Activated CD4-positive, CD25-positive, alpha-beta regulatory T cell treated with anti-CD3 and anti-CD28 coated beads, Interleukin-2, amount 50 U/mL, for 72 hours (primary cell): ENCODE measurements around the gene NBEA.

Experiments
- DNase-seq: peaks from one replicate; pipeline ENCODE4 v3.0.0; 2021

NBEA gene

GRCh38 chr13:35524171-35524570, 582.1 kb downstream of the NBEA start:
- no peak for DNase-seq

GRCh38 chr13:35526577-35526976, 584.5 kb downstream of the NBEA start:
- no peak for DNase-seq

- no peak for DNase-seq
Measured at GRCh38 chr13:35527451-35527850, 585.4 kb downstream of the NBEA start.

- DNase-seq: no peak
Measured at GRCh38 chr13:35530147-35530546, 588.1 kb downstream of the NBEA start.

DNA sequence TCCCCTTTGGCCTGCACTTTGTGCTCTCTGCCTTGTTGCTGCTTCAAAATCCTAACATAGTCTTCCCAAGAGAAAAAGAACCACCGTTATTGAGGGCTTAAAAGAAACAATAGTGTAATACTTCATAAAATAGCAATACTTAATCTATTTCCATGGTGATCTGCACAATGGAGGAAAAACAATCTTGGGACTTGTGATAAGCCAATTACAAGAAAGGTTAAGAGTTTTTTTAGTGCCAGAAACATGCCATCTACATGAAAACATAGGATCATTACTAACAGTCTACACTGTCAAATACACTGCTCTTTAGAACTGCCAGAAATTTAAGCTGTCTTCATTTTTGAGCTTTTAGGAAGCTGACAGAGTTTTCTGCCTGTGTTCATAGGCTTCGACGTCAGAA, 588.5 kb downstream of the NBEA start:
- DNase-seq: no peak

DNA sequence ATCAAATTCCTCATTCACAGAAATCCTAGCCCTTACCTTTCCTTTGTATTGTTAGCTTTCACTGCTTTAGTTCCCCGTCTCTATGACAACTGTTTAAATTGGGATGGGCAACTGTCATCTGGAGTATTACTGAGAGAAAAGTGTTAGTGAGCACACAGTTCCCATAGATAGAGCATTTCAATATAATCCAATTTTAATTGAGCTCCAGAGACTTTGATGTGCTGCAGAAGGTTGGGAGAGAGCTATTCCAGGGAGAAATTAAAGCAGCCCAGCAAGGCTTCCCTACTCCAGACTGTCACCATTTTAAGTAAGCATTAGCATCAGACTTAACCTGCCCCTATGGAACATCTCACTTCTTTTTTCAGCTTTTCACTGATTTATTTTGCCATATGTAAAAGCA, 589.5 kb downstream of the NBEA start:
- DNase-seq: no peak

DNA sequence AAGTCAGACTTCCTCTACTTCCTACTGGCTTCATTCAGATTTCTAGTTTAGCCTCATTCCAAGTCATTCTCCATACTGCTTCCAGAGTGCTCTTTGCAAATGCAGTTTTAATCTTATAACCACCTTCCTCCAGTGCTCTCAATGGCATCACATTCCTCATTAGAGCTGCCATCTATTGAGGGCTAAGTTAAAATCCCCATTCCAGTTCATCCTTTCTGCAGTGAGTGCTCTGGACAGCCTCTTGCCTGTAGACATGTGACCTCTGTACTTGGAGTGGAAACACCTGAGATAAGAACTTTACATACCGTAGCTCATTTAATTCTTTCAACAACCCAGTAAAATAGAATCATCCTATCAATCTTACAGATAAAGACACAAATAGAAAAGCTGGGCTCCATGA, 592.3 kb downstream of the NBEA start:
- no peak for DNase-seq

DNA sequence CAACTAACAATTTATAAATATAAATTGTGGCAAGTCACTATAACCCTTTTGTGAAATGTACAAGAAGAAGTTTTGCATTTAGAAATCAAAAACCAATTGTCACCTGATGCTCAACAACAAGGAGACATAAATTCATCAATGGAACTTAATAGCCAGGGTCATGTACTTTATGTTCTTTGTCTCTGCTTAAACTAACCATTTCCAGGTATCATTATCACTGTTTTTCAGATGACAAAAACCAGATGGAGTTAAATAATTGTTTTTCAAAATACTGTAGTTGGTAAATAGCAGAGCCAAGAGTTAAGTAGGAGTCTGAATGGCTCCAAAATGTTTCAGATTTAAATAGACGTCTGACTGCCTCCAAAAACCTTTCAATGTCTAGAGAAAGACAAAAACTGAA, 606.7 kb downstream of the NBEA start:
- no peak for DNase-seq

- DNase-seq: no peak
Measured at GRCh38 chr13:35549481-35549880, 607.4 kb downstream of the NBEA start.

DNA sequence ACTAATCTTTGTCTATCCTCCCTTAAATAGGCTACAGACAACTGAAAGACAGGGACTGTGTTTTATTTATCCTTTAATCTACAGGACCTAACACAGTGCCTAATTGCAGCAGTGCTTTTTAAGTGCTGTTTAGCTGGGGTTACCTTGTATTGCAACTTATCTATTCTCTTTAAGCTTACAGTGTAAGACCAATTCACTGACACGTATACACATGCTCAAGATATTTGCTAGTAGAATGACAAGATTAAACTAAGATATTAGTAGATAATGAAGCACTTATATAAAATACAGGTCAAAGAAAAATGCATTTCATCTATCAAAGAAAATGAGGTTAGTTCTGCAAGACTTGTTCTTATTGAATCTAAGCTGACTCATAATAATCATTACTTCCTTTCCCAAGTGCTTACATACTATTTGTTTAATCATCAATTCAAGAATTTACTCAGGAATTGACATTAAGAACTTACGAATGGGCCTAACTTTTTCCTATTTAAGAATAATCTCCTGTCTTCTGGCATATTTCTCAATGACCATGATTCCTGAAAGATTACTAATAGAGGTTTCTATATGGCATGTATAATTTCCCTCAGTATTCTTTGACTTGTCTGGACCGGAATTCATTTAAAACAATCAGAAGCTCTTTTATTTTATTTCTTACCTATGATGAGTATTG, 610.2 kb downstream of the NBEA start:
- DNase-seq: no peak

- DNase-seq: no peak
Measured at GRCh38 chr13:35554972-35555623, 613.0 kb downstream of the NBEA start.

DNA sequence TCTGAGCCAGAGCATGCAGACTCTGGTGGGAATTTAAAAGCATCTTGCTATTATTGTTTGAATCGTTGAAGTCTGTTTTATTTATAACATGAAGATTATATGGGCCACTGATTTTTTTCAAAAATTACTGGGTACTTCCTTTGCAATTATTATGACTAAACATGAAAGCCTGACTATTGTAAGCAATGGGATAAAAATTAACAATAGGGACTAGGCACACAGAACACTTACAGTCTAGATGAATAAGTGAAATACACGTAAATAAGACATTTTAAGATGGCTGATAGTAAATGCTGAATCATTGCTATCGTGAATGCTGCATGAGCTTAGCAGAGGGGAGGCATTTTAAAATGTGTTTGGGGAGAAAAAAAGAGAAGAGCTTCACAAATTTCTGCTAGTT, 615.4 kb downstream of the NBEA start:
- no peak for DNase-seq

GRCh38 chr13:35561540-35561939, 619.5 kb downstream of the NBEA start:
- no peak for DNase-seq

DNA sequence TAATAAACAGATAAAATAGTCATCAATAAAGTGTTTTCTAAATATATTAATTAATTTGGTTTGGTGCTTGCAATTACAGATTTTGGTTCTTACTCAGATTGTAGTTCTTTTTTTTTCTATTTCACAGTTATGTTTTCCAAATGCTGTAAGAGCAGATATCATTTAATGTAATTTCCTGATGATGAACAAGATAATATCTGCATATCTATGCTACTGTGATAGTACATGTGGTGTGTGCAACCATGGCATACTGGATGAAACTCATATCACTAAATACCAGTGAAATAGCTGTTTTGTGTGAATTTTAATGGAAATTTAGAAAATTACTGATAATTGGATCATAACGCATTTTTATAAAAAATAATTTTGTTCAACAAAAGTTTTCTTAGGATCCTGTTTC, 623.2 kb downstream of the NBEA start:
- no peak for DNase-seq

DNA sequence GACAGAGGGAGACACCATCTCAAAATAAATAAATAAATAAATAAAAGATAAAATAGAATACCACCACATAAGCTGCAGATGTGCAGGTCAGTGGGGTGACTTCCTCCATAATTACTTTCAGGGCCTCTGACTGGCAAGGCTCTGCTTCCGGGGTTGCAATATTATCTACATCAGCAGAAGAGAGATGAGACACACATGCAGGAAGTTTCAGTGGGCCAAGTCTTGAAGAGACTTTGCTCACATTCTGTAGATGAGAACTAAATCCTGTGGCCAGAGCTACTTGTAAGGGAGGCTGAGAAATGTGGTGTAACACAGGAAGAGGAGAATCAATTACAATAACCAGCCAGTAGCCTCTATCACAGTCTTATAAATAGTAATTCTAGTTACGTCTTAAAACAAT, 624.3 kb downstream of the NBEA start:
- DNase-seq: no peak

GRCh38 chr13:35567406-35567980, 625.4 kb downstream of the NBEA start:
- no peak for DNase-seq

DNA sequence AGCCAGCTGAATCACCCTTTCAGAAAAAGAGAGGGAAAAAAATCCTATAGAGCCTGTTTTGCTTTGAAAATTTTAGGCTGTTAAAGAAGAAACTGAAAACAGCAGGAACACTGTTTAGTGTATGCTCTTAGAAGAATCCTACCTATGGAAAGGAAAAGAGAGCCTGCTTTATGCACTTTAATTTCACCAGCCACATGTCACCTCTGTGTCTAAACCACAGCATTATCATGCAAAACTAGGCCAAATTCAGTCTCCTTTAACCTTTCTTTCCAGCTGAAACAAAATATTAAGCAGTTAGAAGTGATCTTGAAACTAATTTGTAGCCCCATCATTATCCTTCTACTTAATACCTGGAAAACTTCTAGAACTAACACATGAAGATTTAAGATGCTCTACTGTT, 631.6 kb downstream of the NBEA start:
- DNase-seq: no peak

DNA sequence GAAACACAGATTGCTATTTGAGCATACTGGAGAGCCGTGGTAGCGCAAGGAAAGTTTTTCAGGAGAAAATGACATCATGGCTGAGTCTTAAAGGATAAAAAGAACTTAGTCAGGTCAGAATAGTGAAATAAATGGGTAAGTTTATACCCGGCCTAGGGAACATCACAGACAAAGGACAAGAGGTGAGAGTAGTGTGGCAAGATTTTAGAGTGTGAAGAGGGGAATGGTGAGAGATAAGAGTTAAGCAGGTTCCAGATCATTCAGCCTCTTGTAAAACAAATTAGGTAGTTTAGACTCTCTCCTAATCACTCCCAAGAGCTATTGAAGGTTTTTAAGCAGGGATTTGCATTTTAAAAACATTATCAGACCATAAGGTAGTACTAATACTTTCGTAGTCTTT, 650.4 kb downstream of the NBEA start:
- no peak for DNase-seq

- no peak for DNase-seq
Measured at GRCh38 chr13:35593651-35594050, 651.6 kb downstream of the NBEA start.

- no peak for DNase-seq
Measured at GRCh38 chr13:35594096-35594495, 652.0 kb downstream of the NBEA start.

GRCh38 chr13:35595181-35595580, 653.1 kb downstream of the NBEA start:
- DNase-seq: no peak

- DNase-seq: no peak
Measured at GRCh38 chr13:35596321-35597030, 654.4 kb downstream of the NBEA start.

GRCh38 chr13:35597451-35597850, 655.4 kb downstream of the NBEA start:
- no peak for DNase-seq

GRCh38 chr13:35598233-35598632, 656.2 kb downstream of the NBEA start:
- DNase-seq: no peak
